GM19372 (cell line): ENCODE results near the gene LRP1.
A peak's percentile ranks its signal among the peaks of the same experiment; 100 is the strongest.

ENCODE experiments used
- ATAC-seq: cut with Tn5 transposase; IDR thresholded peaks from one replicate; pipeline ENCODE4 v1.9.1; 2021; ENCODE audit warnings: mild to moderate bottlenecking, low read depth, moderate library complexity; ENCODE audit not compliant: unreplicated experiment

The LRP1 gene

GRCh38 chr12:57093415-57094207, 34.7 kb upstream of the LRP1 start:
- peak; percentile 37 for ATAC-seq

- no peak for ATAC-seq
Measured at GRCh38 chr12:57094208-57095160, 33.8 kb upstream of the LRP1 start.

GRCh38 chr12:57095440-57095839, 32.8 kb upstream of the LRP1 start:
- ATAC-seq = no peak

GRCh38 chr12:57096099-57096572, 32.1 kb upstream of the LRP1 start:
- ATAC-seq = no peak

GRCh38 chr12:57096748-57097553, 31.3 kb upstream of the LRP1 start:
- ATAC-seq = no peak

- ATAC-seq = no peak
Measured at GRCh38 chr12:57097554-57097835, 30.8 kb upstream of the LRP1 start.

- ATAC-seq = no peak
Measured at GRCh38 chr12:57098546-57098945, 29.7 kb upstream of the LRP1 start.

- no peak for ATAC-seq
Measured at GRCh38 chr12:57099047-57099714, 29.1 kb upstream of the LRP1 start.

GRCh38 chr12:57099766-57100165, 28.5 kb upstream of the LRP1 start:
- no peak for ATAC-seq

- ATAC-seq = no peak
Measured at GRCh38 chr12:57101892-57102695, 26.2 kb upstream of the LRP1 start.

GRCh38 chr12:57103856-57104255, 24.4 kb upstream of the LRP1 start:
- no peak for ATAC-seq

GRCh38 chr12:57104292-57104910, 23.9 kb upstream of the LRP1 start:
- no peak for ATAC-seq

- ATAC-seq = no peak
Measured at GRCh38 chr12:57105011-57105753, 23.1 kb upstream of the LRP1 start.

- ATAC-seq = no peak
Measured at GRCh38 chr12:57106021-57106708, 22.1 kb upstream of the LRP1 start.

GRCh38 chr12:57107456-57108155, 20.7 kb upstream of the LRP1 start:
- ATAC-seq = no peak

GRCh38 chr12:57109207-57110103, 18.8 kb upstream of the LRP1 start:
- ATAC-seq = no peak
